Gastroesophageal sphincter (tissue), 4 donors: ENCODE data around the gene CEP164. TPM values are rescaled to one million over a fixed set of nuclear protein-coding genes. Genes with fewer than 3 reads are reported as not detected.

Experiments used
- ATAC-seq: fragments of 150-250 bp; one replicate; pipeline ENCODE4 v1.9.1; 2016; ENCODE audit warnings: mild to moderate bottlenecking, moderate library complexity
- H3K27ac ChIP-seq, 4 donors: fragments of 200-600 bp; sonication (generic) in 3 of 4; 1 replicate in 3 of 4; 2 replicates in 1 of 4; pipeline ENCODE4 v1.5.1; 2016 to 2019
- H3K27me3 ChIP-seq: fragments of 200-600 bp; sonication (generic); one replicate; pipeline ENCODE4 v1.5.1; 2019
- H3K36me3 ChIP-seq, 2 donors: fragments of 200-600 bp; sonication (generic); one replicate each; pipeline ENCODE4 v1.5.1; 2019; ENCODE audit warnings: control low read depth in 1 of 2
- H3K4me1 ChIP-seq, 3 donors: fragments of 200-600 bp; sonication (generic); 1 replicate in 2 of 3; 2 replicates in 1 of 3; pipeline ENCODE4 v1.5.1; 2016 to 2019; ENCODE audit warnings: control low read depth in 2 of 3
- H3K4me3 ChIP-seq, 2 donors: fragments of 200-600 bp; sonication (generic); one replicate each; pipeline ENCODE4 v1.5.1; 2019; ENCODE audit warnings: mild to moderate bottlenecking in 1 of 2, moderate library complexity in 1 of 2
- H3K9me3 ChIP-seq, 3 donors: fragments of 200-600 bp; sonication (generic); one replicate each; pipeline ENCODE4 v1.5.1; 2017 to 2019; ENCODE audit warnings: control low read depth in 2 of 3
- EP300 ChIP-seq: sonication (generic); formaldehyde crosslinking; IDR thresholded peaks from one replicate; pipeline ENCODE4 v1.6.1; 2017; ENCODE audit warnings: antibody characterized with exemption, mild to moderate bottlenecking
- POLR2A ChIP-seq, 2 donors: fragments of 450-650 bp; IDR thresholded peaks; one replicate each; pipeline ENCODE4 v1.6.1; 2017; ENCODE audit warnings: antibody characterized with exemption in 2 of 2, mild to moderate bottlenecking in 2 of 2, moderate library complexity in 1 of 2
- POLR2AphosphoS5 ChIP-seq: sonication (generic); formaldehyde crosslinking; IDR thresholded peaks from one replicate; pipeline ENCODE4 v1.6.1; 2017; ENCODE audit warnings: antibody characterized with exemption
- WGBS, 2 donors: methylation state at CpG; one replicate each; pipeline ENCODE4 v1.1.5; 2018; ENCODE audit warnings: low coverage in 1 of 2; 5-methylcytosine and 5-hydroxymethylcytosine counted together
- total RNA-seq, 4 donors: library from RNA; depleted of rRNA; stranded (reverse); fragments of >200 nt; gene quantifications; one replicate each; pipeline ENCODE4 v1.1.0, GENCODE V29; 2016
- TF ChIP-seq, protein P1 (sequence below), 4 experiments: fragments of 200-600 bp in 2 of 4; fragments of 450-650 bp in 2 of 4; sonication (generic) in 1 of 4; IDR thresholded peaks; one replicate each; pipeline ENCODE4 v1.5.1; 2017 to 2019; ENCODE audit warnings: antibody characterized with exemption in 4 of 4, mild to moderate bottlenecking in 2 of 4, moderate library complexity in 2 of 4

The CEP164 gene
- total RNA-seq, 4 donors from 2014 or later, result 22.3 to 26.3 (median 25.0) TPM

- Histone ChIP-seq H3K27ac (no peak overlapping the region), H3K9me3 (no peaks in the 10 kb centered on the region), H3K36me3 (peaks cover 0 to 100% of the 10 kb centered on the region in 2 donors), H3K27me3 (no peaks in the 10 kb centered on the region), H3K4me1 (no peaks in the 10 kb centered on the region), H3K4me3 (no peak overlapping the region)
- ATAC-seq, result no peak
- TF ChIP-seq, protein P1, sequence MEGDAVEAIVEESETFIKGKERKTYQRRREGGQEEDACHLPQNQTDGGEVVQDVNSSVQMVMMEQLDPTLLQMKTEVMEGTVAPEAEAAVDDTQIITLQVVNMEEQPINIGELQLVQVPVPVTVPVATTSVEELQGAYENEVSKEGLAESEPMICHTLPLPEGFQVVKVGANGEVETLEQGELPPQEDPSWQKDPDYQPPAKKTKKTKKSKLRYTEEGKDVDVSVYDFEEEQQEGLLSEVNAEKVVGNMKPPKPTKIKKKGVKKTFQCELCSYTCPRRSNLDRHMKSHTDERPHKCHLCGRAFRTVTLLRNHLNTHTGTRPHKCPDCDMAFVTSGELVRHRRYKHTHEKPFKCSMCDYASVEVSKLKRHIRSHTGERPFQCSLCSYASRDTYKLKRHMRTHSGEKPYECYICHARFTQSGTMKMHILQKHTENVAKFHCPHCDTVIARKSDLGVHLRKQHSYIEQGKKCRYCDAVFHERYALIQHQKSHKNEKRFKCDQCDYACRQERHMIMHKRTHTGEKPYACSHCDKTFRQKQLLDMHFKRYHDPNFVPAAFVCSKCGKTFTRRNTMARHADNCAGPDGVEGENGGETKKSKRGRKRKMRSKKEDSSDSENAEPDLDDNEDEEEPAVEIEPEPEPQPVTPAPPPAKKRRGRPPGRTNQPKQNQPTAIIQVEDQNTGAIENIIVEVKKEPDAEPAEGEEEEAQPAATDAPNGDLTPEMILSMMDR (IDR thresholded peaks at IDR 0.05), result no peak
- WGBS, 2 donors, result no CpG with 5 or more reads among the region's 2 CpGs
Observed at GRCh38 chr11:117366875-117367274, 39.2 kb downstream of the CEP164 start.

DNA sequence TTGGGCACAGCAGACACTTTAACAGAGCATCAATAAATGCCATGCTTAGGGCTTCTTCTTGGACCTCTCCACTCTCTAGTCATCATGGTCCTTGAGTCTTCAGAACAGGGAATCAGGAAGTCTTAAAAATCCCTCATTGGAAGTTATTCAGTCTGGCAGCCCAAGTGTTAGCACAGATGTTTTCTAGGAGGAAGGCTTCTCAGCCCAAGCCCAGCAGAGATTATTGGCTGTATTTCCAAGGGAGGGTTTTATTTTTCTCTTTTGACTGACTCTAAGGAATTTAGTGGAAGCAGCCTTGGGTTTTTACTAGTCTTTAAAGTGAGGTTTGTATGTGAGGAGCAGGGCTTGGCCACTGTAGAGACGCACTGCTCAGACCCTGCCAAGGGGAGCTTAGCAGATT lies 41.9 kb downstream of the CEP164 start:
- Histone ChIP-seq H3K27ac (no peak overlapping the region), H3K27me3 (no peaks in the 10 kb centered on the region), H3K4me1 (no peaks in the 10 kb centered on the region), H3K9me3 (no peaks in the 10 kb centered on the region), H3K36me3 (peaks cover 0 to 100% of the 10 kb centered on the region in 2 donors), H3K4me3 (no peak overlapping the region)
- WGBS, 2 donors, result 88% methylated on average over 1 of the region's 1 CpG; no CpG with 5 or more reads in 1 of the 2 donors
- ATAC-seq, result no peak
- TF ChIP-seq POLR2AphosphoS5, result no peak
- no peak for TF ChIP-seq EP300

- Histone ChIP-seq H3K9me3 (no peaks in the 10 kb centered on the region), H3K4me1 (no peaks in the 10 kb centered on the region), H3K36me3 (peaks cover 0 to 100% of the 10 kb centered on the region in 2 donors), H3K4me3 (no peak overlapping the region), H3K27me3 (no peaks in the 10 kb centered on the region), H3K27ac (no peak overlapping the region)
- no peak for TF ChIP-seq POLR2A (IDR thresholded peaks at IDR 0.05)
- TF ChIP-seq, protein P1 (IDR thresholded peaks at IDR 0.05), result no peak
- TF ChIP-seq POLR2AphosphoS5, result no peak
- no peak for TF ChIP-seq EP300
- WGBS, 2 donors, result 94 to 95% methylated on average over 3 to 4 of the region's 4 CpGs
- no peak for ATAC-seq
Observed at GRCh38 chr11:117371453-117371852, 43.8 kb downstream of the CEP164 start.

GRCh38 chr11:117374316-117375055 lies 46.8 kb downstream of the CEP164 start:
- no peak overlapping the region for H3K4me3 ChIP-seq
- peaks cover 0 to 98% of the 10 kb centered on the region in 2 donors for H3K36me3 ChIP-seq
- ATAC-seq, result no peak
- H3K9me3 ChIP-seq, result no peaks in the 10 kb centered on the region
- H3K4me1 ChIP-seq, result no peaks in the 10 kb centered on the region
- WGBS, 2 donors, result 90 to 91% methylated on average over 6 to 7 of the region's 8 CpGs
- TF ChIP-seq POLR2AphosphoS5 (no peak), POLR2A (IDR thresholded peaks at IDR 0.05) (no peak)
- H3K27ac ChIP-seq, result no peak overlapping the region
- H3K27me3 ChIP-seq, result no peaks in the 10 kb centered on the region

DNA sequence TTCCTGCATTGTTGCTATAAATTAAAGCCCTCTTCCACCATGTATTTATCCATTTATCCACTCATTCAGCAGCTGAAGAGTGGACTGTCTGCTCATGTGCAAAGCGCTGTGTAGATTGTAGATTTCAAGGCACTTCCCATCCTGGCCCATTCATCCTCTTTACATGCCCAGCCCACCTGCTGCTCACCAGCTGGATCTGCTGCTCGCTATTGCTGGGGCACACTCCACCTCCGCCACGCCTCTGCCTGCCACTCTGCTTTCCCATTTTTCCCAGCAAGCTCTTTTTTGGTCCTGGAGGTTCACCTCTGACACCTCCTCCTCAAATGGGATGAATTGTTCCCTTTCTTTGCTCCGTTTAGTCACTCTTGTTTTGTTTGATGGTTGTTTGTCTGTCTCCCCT lies 48.3 kb downstream of the CEP164 start:
- Histone ChIP-seq H3K4me3 (no peak overlapping the region), H3K9me3 (no peaks in the 10 kb centered on the region), H3K4me1 (no peaks in the 10 kb centered on the region), H3K27me3 (no peaks in the 10 kb centered on the region), H3K36me3 (peaks cover 0 to 96% of the 10 kb centered on the region in 2 donors), H3K27ac (no peak overlapping the region)
- no peak for ATAC-seq
- WGBS, 2 donors, result 80 to 94% methylated on average over 2 to 5 of the region's 5 CpGs
- no peak for TF ChIP-seq POLR2A (IDR thresholded peaks at IDR 0.05)
- TF ChIP-seq, protein P1 (IDR thresholded peaks at IDR 0.05), result no peak

- ATAC-seq, result no peak
- H3K36me3 ChIP-seq, result peaks cover 0 to 96% of the 10 kb centered on the region in 2 donors
- no peak overlapping the region for H3K4me3 ChIP-seq
- WGBS, 2 donors, result 80 to 92% methylated on average over 1 to 2 of the region's 2 CpGs
- no peak overlapping the region for H3K27ac ChIP-seq
- no peaks in the 10 kb centered on the region for H3K9me3 ChIP-seq
- H3K27me3 ChIP-seq, result no peaks in the 10 kb centered on the region
- no peaks in the 10 kb centered on the region for H3K4me1 ChIP-seq
- TF ChIP-seq, protein P1 (IDR thresholded peaks at IDR 0.05), result no peak
- no peak for TF ChIP-seq EP300
- no peak for TF ChIP-seq POLR2A (IDR thresholded peaks at IDR 0.05)
- TF ChIP-seq POLR2AphosphoS5, result no peak
Observed at GRCh38 chr11:117376517-117376916, 48.9 kb downstream of the CEP164 start.
